Activated CD8-positive, alpha-beta memory T cell treated with anti-CD3 and anti-CD28 coated beads, Interleukin-2, amount 50 U/mL, for 1 hour (primary cell): ENCODE results near the gene ATG4B.
"Not testable (repeated sequence)": the region's sequence is repeated elsewhere in the genome, so short reads cannot be mapped to it uniquely, and the experiment has no call there.

ENCODE experiments used
- DNase-seq: peaks from one replicate; pipeline ENCODE4 v3.0.0-alpha.2; 2020; ENCODE audit errors: extremely low read depth

ATG4B gene

GRCh38 chr2:241637018-241637794 lies at the start of gene ATG4B, which contains the start of gene THAP4:
TSS of gene ATG4B (plus strand) at chr2:241637693. CDS start at chr2:241637715, 22 bp downstream.
TSS of gene THAP4 (minus strand) at chr2:241637158. CDS start at chr2:241637017, 141 bp downstream.
- DNase-seq, result peak; percentile 27

GRCh38 chr2:241589863-241590262 lies 47.6 kb upstream of the ATG4B start:
- DNase-seq, result not testable (repeated sequence)

GRCh38 chr2:241590496-241591455 lies 46.7 kb upstream of the ATG4B start:
- not testable (repeated sequence) for DNase-seq

GRCh38 chr2:241592126-241592845 lies 45.2 kb upstream of the ATG4B start:
- no peak for DNase-seq

GRCh38 chr2:241593271-241593670 lies 44.2 kb upstream of the ATG4B start:
- DNase-seq, result no peak

GRCh38 chr2:241595600-241596140 lies 41.8 kb upstream of the ATG4B start:
- no peak for DNase-seq

GRCh38 chr2:241597561-241597960 lies 39.9 kb upstream of the ATG4B start:
- no peak for DNase-seq

GRCh38 chr2:241598061-241598460 lies 39.4 kb upstream of the ATG4B start:
- DNase-seq, result no peak

GRCh38 chr2:241598487-241598886 lies 39.0 kb upstream of the ATG4B start:
- no peak for DNase-seq

- no peak for DNase-seq
Measured at GRCh38 chr2:241599615-241600014, 37.9 kb upstream of the ATG4B start.

- no peak for DNase-seq
Measured at GRCh38 chr2:241601841-241602240, 35.7 kb upstream of the ATG4B start.

GRCh38 chr2:241602720-241603119 lies 34.8 kb upstream of the ATG4B start:
- no peak for DNase-seq

- DNase-seq, result no peak
Measured at GRCh38 chr2:241603686-241604085, 33.8 kb upstream of the ATG4B start.

GRCh38 chr2:241606186-241606585 lies 31.3 kb upstream of the ATG4B start:
- DNase-seq, result no peak

- no peak for DNase-seq
Measured at GRCh38 chr2:241607162-241607885, 30.2 kb upstream of the ATG4B start.

GRCh38 chr2:241608881-241609280 lies 28.6 kb upstream of the ATG4B start:
- DNase-seq, result no peak

GRCh38 chr2:241609859-241610793 lies 27.4 kb upstream of the ATG4B start:
- DNase-seq, result peak; percentile 72

- DNase-seq, result no peak
Measured at GRCh38 chr2:241611062-241611461, 26.4 kb upstream of the ATG4B start.

GRCh38 chr2:241612156-241613016 lies 25.1 kb upstream of the ATG4B start:
- DNase-seq, result no peak
